ENCODE data around the gene GOLGA6L1.

- TF ChIP-seq CTCF (IDR thresholded peaks at IDR 0.05) (no peak), POLR2A (IDR thresholded peaks at IDR 0.05) (no peak)
These were observed 55.4 kb downstream of the GOLGA6L1 start for GRCh38 chr15:23081271-23081670.

All from uterus (tissue), 2 donors.